IPS-20b (cell line): Measurements from ENCODE around the gene KBTBD4.
"Not testable (repeated sequence)": the region's sequence is repeated elsewhere in the genome, so short reads cannot be mapped to it uniquely, and the experiment has no call there.

Experiments used
- H3K27ac ChIP-seq: one replicate; pipeline ENCODE4 v1.5.1; 2013; ENCODE audit warnings: low read length
- H3K27me3 ChIP-seq: 2 replicates; pipeline ENCODE4 v1.6.1; 2013; ENCODE audit warnings: mild to moderate bottlenecking, low read length, inconsistent platforms; ENCODE audit not compliant: insufficient read depth
- H3K36me3 ChIP-seq: 2 replicates; pipeline ENCODE4 v1.6.1; 2013; ENCODE audit warnings: low read depth, mild to moderate bottlenecking, inconsistent platforms, low read length, moderate library complexity; ENCODE audit not compliant: insufficient read depth
- H3K4me1 ChIP-seq: 2 replicates; pipeline ENCODE4 v1.6.1; 2013; ENCODE audit warnings: mild to moderate bottlenecking, control low read depth, inconsistent platforms, low read length, moderate library complexity; ENCODE audit not compliant: insufficient read depth
- H3K4me3 ChIP-seq: 2 replicates; pipeline ENCODE4 v1.5.1; 2013; ENCODE audit warnings: mild to moderate bottlenecking, low read length, inconsistent platforms
- H3K9ac ChIP-seq: 2 replicates; pipeline ENCODE4 v1.6.1; 2013; ENCODE audit warnings: low read depth, mild to moderate bottlenecking, inconsistent platforms, low read length, moderate library complexity
- H3K9me3 ChIP-seq: 2 replicates; pipeline ENCODE4 v1.6.1; 2013; ENCODE audit warnings: mild to moderate bottlenecking, low read depth, low read length, inconsistent platforms; ENCODE audit not compliant: insufficient read depth

Gene KBTBD4

GRCh38 chr11:47534704-47535251 lies 44.0 kb downstream of the KBTBD4 start:
- no peak overlapping the region for H3K27ac ChIP-seq
- H3K36me3 ChIP-seq: peaks cover 13% of the 10 kb centered on the region; the same call in 1 of the 2 replicates
- H3K4me1 ChIP-seq: peaks cover 9% of the 10 kb centered on the region
- no peak overlapping the region for H3K9ac ChIP-seq
- no peaks in the 10 kb centered on the region for H3K9me3 ChIP-seq
- H3K27me3 ChIP-seq: no peaks in the 10 kb centered on the region
- no peak overlapping the region for H3K4me3 ChIP-seq

GRCh38 chr11:47533690-47534151 lies 45.0 kb downstream of the KBTBD4 start:
- Histone ChIP-seq H3K27me3 (no peaks in the 10 kb centered on the region), H3K9me3 (no peaks in the 10 kb centered on the region), H3K36me3 (peaks cover 10% of the 10 kb centered on the region; the same call in 1 of the 2 replicates), H3K27ac (no peak overlapping the region), H3K4me1 (peaks cover 2% of the 10 kb centered on the region), H3K4me3 (no peak overlapping the region), H3K9ac (no peak overlapping the region)

- Histone ChIP-seq H3K9me3 (no peaks in the 10 kb centered on the region), H3K27me3 (no peaks in the 10 kb centered on the region), H3K4me3 (no peak overlapping the region), H3K36me3 (peaks cover 10% of the 10 kb centered on the region; the same call in 1 of the 2 replicates), H3K27ac (no peak overlapping the region), H3K4me1 (peaks cover 2% of the 10 kb centered on the region), H3K9ac (no peak overlapping the region; the same call in 1 of the 2 replicates)
Measured at GRCh38 chr11:47532597-47533213, 46.1 kb downstream of the KBTBD4 start.

- Histone ChIP-seq H3K9me3 (no peaks in the 10 kb centered on the region), H3K4me3 (no peak overlapping the region), H3K9ac (no peak overlapping the region), H3K36me3 (peaks cover 10% of the 10 kb centered on the region; the same call in 1 of the 2 replicates), H3K4me1 (peaks cover 2% of the 10 kb centered on the region), H3K27ac (no peak overlapping the region), H3K27me3 (no peaks in the 10 kb centered on the region)
Measured at GRCh38 chr11:47531666-47532065, 47.1 kb downstream of the KBTBD4 start.

- H3K27me3 ChIP-seq, H3K4me1 ChIP-seq, H3K36me3 ChIP-seq, H3K9me3 ChIP-seq, H3K4me3 ChIP-seq, H3K9ac ChIP-seq, H3K27ac ChIP-seq: not testable (repeated sequence)
Measured at GRCh38 chr11:47530721-47531120, 48.0 kb downstream of the KBTBD4 start.

- H3K9me3 ChIP-seq: no peaks in the 10 kb centered on the region
- no peaks in the 10 kb centered on the region for H3K27me3 ChIP-seq
- no peak overlapping the region for H3K4me3 ChIP-seq
- no peak overlapping the region for H3K9ac ChIP-seq
- H3K36me3 ChIP-seq: peaks cover 9% of the 10 kb centered on the region; the same call in 1 of the 2 replicates
- H3K4me1 ChIP-seq: peaks cover 11% of the 10 kb centered on the region
- H3K27ac ChIP-seq: no peak overlapping the region
Measured at GRCh38 chr11:47529951-47530350, 48.8 kb downstream of the KBTBD4 start.

GRCh38 chr11:47527186-47527585 lies 51.6 kb downstream of the KBTBD4 start:
- peaks cover 27% of the 10 kb centered on the region for H3K4me1 ChIP-seq
- no peak overlapping the region for H3K4me3 ChIP-seq
- no peaks in the 10 kb centered on the region for H3K9me3 ChIP-seq
- no peak overlapping the region for H3K9ac ChIP-seq
- H3K27me3 ChIP-seq: no peaks in the 10 kb centered on the region
- peaks cover 9% of the 10 kb centered on the region; the same call in 1 of the 2 replicates for H3K36me3 ChIP-seq
- no peak overlapping the region for H3K27ac ChIP-seq

- peaks cover 27% of the 10 kb centered on the region for H3K4me1 ChIP-seq
Measured at GRCh38 chr11:47526032-47526431, 52.7 kb downstream of the KBTBD4 start.

GRCh38 chr11:47524291-47524874 lies 54.4 kb downstream of the KBTBD4 start:
- H3K4me3 ChIP-seq: peak overlapping the region; percentile 37; the same call in 1 of the 2 replicates
- H3K9ac ChIP-seq: peak overlapping the region; percentile 46; the same call in 1 of the 2 replicates

More at GRCh38 chr11:47526032-47526431, 52.7 kb downstream of the KBTBD4 start:
- not testable (repeated sequence) for H3K9ac ChIP-seq, H3K27me3 ChIP-seq, H3K9me3 ChIP-seq, H3K36me3 ChIP-seq, H3K27ac ChIP-seq, H3K4me3 ChIP-seq

GRCh38 chr11:47523490-47524225 lies 55.1 kb downstream of the KBTBD4 start:
- no peaks in the 10 kb centered on the region for H3K9me3 ChIP-seq
- peaks cover 4% of the 10 kb centered on the region; the same call in 1 of the 2 replicates for H3K36me3 ChIP-seq
- no peaks in the 10 kb centered on the region for H3K27me3 ChIP-seq
- H3K9ac ChIP-seq: no peak overlapping the region
- H3K4me3 ChIP-seq: 0 out of 2 replicates have a peak overlapping the region, but pooled peaks have one; percentile 11
- peaks cover 30% of the 10 kb centered on the region for H3K4me1 ChIP-seq
- H3K27ac ChIP-seq: no peak overlapping the region

More at GRCh38 chr11:47524291-47524874, 54.4 kb downstream of the KBTBD4 start:
- H3K27ac ChIP-seq: peak overlapping the region; percentile 43
- no peaks in the 10 kb centered on the region for H3K27me3 ChIP-seq
- H3K4me1 ChIP-seq: peaks cover 27% of the 10 kb centered on the region
- peaks cover 4% of the 10 kb centered on the region; the same call in 1 of the 2 replicates for H3K36me3 ChIP-seq
- H3K9me3 ChIP-seq: no peaks in the 10 kb centered on the region
